ENCODE results near the gene RASSF4.
A peak's percentile ranks its signal among the peaks of the same experiment; 100 is the strongest.
"Not testable (repeated sequence)": the region's sequence is repeated elsewhere in the genome, so short reads cannot be mapped to it uniquely, and the experiment has no call there.

RASSF4 gene

DNA sequence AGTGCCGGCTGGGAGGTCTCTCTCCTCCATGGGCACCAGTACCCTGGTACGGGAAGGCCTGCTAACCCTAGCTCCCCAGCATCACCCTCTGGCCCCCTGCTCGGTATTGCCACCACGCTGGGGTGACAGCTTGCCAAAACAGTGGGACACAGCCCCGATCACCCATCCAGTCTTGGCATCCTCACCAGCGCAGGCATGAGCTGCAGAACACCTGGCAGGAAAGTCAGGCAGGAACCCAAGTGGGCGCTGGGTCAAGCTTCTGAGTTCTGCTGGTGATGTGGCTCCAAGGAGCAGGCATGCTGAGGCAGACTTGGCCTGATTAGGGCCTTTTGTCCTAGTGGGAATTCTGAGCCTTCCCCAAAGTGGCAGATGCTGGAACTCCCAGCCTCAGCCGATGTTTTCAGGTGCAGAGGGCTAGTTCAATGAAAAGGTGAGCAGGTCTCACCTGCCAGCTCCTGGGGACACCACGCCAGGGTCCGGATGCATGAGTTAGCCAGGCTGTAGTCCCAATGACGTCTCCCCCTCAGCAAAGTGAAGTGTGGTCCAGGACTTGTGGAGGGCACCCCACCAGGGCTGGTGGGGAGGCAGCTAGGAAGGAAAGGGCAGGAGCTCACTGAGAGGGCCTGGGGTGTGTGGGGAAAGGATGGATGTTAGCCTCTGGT, 32.6 kb downstream of the RASSF4 start:
- no peak for DNase-seq

DNA sequence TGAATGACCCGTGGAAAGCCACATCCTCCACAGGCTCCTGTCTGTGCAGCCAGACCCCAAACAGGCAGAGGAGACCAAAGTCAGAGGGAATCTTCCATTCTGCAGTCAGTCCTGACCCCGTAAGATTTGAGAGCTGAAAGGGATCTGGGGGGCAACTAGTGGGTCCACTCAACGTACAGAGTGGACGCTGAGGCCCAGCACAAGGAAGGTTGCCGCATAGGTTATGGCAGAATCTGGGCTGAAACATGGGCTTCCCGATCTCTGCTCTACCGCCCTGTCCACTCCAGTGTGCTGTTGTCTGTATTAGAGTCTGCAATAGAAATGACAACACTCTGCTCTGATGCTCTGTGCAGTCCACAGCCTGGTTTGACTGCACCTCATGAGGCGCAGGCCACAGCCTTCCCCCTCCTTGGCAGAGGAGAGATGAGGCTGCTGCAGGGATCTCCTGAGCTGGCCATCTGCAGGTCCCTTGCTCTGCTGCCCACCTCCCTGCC, 33.2 kb downstream of the RASSF4 start:
- no peak for DNase-seq

DNA sequence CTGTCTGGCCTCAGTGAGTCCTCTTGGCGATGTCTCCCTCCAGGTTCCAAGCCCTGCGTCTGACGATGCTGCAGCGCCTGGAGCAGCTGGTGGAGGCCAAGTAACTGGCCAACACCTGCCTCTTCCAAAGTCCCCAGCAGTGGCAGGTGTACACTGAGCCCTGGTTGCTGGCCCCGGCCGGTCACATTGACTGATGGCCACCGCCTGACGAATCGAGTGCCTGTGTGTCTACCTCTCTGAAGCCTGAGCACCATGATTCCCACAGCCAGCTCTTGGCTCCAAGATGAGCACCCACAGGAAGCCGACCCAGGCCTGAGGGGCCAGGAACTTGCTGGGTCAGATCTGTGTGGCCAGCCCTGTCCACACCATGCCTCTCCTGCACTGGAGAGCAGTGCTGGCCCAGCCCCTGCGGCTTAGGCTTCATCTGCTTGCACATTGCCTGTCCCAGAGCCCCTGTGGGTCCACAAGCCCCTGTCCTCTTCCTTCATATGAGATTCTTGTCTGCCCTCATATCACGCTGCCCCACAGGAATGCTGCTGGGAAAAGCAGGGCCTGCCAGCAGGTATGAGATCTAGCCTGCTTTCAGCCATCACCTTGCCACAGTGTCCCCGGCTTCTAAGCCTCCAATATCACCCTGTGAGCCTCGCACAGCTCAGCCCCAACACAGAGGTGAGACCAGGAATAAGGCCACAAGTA, 33.8 kb downstream of the RASSF4 start:
- DNase-seq: no peak

DNA sequence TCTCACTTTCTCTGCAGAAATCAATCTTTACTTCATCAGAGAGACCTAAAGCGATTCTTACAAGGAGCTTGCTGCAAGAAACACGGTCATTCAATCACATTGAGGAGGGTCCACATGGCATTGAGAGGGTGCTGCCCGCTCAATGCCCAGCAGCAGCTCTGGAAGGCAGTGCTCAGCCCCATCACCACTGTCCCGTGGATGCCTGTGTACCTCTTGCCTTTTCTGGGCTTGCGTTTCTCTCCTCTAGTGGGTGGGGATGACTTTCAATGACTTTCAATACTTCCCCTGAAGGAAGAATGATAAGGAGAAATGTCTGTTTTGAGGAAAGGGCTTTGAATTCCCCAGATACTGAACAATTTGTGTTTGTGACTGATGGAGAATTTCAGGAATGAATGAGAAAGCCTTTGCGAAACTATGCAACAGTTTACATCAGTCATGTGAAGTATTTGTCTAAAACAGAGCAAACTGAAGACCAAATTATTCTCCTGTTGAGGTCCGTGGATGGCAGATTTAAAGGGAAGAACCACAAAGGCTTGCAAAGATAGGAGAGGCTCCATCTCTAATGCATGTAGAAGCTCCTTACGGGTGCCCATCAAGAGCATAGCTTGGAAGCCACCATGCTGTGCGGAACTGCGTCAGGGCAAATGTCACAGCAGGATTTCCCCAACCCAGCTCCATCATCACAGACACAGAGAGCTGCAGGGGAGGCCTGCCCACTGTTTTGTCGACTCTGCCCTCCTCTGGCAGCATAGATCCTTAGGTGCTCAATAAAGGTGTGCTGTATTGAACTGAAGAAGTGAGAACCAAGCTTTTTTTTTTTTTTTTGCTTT, 34.5 kb downstream of the RASSF4 start:
- no peak for DNase-seq

DNA sequence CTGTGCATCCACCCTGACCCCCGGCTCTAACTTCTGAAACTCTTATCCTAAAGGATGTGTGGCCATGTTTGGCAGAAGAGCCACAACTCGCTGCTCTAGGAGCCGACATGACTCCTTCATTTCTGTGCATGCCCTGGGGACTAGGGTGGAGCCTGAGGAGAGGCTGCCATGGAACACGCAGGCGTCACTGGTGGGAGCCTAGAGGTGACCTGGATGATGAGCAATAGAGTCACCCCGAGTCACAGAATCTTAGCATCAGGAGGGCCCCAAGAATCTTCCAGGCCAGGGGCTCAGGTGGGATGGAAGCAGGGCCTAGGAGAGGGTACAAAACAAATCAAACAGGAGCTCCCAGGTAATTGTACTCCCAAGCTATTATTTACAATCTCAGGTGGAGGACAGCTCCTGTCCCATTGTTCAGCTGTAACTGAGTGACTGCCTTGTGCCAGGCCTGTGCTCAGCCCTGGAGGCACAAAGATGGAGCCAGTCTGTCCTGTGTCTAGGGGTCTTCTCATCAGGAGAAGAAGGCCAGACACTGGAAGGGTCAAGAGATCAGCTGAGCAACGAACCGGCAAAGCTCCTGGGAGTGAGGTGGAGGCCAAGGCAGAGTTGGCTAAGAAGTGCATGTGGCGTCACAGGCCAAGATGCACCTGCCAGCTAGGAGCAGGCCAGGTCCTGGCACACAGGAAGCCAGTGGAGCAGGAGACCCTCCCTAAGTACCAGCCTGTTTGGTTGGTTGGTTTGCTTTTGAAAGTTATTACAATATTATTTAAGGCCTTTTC, 35.3 kb downstream of the RASSF4 start:
- DNase-seq: no peak

DNA sequence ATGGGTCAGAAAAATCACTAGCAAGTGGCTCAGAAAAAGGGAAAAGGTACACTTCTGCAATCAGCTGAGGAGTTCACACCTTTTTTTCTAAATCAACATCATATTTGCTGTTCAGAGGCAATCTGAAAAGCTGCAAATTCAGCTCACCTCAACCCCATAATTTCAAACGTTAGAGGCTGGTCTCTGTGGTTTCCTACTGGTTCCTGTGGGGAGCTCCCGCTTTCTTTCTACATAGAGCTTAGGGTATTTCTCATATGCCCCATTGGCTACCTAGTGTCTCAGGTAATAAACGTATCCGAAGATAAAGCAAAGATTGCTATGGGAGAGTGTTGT, 35.9 kb downstream of the RASSF4 start:
- no peak for DNase-seq

DNA sequence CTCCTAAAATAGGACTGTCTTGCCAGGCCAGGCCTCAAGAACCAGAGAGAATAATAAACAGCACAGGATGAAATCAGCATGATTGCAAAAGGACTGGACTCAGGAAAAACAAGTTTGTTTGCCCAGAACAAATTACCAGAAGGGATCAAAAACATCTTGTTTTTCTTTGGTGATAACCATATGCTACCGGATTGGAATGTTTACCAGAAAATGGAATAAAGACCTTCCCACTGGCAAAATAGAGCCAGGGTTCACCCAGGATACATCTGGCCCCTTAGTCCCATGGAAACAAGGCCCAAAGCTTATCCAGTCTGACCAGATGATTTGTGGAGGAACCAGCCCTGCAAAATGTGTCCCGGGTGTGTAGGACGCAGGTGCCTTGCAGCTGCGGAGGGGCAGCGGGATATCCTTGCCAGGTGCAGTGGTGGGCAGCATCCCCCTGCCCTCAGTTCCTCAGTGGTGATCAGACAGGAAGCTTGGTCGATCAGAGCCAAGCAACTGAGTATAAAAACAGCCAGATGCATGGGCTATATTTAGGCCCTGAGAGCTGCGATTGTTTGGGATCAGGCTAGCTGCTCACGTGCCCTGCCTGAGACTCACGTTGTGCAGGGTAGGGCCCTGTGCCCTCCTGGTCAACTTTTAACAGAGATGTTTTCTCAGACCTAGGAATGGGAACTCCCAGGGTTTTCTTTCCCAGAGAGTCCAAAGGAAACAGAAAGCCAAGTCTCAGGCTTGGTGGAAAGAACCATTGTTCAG, 36.5 kb downstream of the RASSF4 start:
- DNase-seq: no peak

DNA sequence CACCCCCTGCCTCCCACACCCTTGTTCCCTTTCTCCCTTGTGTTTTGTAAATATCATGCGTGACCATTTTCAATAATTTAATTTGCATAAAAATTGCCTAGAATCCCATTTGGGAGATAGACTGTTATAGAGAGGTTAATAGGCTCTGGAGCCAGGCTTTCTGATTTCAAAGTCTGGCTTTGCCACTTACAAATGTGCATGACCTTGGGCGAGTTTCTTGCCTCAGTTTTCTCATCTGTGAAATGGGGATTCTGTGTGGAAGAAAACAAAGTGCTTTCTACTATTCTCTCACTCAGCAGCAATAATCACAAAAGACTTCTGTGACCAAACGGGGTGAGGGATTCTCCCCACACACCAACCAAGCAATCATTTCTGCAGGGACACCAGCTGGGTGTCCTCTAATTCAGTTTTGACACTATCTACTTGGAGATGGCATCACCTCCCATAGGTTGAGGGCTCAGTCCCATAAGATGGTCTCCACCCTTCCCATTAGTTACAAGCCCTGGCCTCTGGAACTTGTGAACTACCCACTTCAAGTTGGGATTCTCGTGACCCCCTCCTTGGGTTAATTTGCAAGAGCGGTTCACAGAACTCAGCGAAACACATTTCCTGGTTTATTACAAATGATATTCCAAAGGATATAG, 37.6 kb downstream of the RASSF4 start:
- no peak for DNase-seq

DNA sequence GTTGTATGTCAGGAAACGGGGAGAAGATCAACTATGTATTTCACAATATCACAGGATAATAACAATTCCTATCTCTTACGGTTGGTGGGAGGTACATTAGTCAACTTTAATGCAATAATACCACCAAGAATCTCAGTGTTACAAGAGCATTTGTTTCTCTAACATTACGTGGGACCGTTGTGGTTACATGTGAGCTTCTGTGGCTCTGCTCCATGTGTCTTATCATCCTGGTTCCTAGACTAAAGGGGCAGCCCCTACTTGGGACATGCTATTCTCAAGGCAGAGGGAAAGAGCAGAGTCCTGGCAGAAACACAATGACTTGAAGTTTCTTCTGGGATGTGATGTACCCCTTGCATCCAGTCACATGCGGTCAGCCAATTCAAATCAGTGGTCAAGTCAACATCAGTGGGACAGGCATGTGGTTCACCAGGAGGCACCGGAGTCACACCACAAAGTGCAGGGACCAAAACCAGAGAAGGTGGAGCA, 38.6 kb downstream of the RASSF4 start:
- no peak for DNase-seq

DNA sequence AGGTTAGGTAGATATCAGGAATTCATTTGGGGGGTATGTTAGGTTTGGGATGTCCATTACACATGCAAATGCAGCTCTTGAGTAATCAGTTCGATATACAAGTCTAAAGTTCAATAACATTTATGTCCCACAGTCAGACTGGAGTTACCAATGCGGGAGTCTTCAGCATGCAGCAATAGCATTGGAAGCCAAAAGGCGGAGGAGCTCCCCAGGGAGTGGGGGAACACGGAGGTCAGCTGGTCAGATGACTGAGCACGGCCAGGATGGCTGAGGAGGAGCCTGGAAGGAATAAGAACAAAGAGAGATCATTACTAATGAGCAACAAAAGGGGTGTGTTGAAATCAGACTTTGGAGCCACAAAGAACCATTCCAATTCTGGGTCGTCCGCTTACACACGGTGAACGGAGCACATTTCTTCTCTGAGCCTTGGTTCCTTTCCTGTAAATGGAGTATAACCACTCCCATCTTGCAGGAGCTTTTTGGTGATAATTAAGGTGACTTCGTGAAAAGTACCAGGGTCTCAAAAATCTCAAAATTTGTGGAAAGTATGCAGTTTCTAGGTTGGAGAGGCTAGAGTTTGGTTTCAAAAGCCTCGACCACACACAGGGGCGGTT, 40.6 kb downstream of the RASSF4 start:
- no peak for DNase-seq

DNA sequence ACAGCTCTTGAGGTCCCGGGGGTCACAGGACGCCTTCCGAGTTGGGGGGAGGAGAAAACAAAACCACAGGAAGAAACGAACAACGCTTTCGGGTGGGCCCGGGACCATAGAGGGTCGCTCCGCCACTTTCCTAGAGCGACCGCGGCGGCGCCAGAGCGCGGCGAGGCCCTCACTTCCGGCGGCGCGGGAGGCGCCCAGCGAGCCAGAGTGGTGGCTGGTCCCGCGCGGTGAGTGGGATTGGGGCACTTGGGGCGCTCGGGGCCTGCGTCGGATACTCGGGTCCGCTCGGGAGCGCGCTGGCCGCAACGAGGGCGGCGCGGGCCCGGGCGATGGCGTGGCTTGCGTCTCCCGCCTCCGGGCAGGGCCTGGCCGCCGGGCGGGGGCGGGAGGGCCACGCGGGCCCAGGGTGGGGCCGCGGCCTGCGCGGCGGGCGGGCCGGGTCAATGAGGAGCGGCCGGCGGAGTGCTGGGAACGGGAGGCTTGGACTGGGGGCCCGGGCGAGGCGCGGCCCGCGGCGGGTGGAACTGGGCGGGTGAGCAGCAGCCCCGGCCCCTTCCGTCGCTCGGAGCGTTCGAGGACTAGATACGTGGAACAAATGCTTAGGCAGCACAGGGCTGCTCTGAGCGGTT, 41.3 kb downstream of the RASSF4 start, which contains the start of gene ZNF22:
TSS of gene ZNF22 (plus strand) at position 172 of the 629 bp plus-strand sequence. CDS start 2,446 bp downstream, outside the sequence.
- peak; percentile 63 for DNase-seq

DNA sequence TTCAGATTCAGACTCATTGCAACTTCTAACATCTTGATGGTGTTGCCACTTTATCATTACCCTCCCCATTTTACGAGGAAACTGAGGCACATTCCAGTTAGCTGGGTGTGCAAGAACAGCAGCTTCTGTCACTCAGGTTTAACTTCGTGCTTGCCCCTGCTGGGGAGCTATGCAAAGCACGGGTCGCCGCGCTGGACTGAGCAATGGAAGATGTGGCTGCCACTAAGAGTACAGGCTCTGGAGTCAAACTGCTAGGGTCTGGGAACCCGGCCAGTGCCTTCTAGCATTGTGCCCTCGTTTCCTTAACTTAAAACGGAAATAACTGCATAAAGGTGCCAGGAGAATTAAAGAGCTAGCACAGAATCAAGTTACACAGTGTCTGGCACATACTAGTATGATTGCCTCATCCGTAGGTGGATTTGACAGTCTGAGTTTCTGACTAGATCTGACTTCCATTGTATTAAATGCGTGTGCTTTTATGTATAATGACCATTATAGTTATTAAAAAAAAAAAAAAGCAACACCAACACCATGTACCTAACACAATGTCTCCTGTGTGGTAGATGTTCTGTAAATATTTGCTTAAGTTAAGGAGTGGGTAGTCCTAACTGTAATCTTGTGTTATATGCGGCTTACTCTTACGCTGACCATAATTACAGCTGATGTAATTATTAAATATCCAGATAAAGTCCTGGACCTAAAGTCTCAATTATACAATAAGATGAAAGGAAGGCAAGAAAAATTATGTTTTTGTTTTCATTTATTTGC, 42.0 kb downstream of the RASSF4 start:
- peak; percentile 9 for DNase-seq

DNA sequence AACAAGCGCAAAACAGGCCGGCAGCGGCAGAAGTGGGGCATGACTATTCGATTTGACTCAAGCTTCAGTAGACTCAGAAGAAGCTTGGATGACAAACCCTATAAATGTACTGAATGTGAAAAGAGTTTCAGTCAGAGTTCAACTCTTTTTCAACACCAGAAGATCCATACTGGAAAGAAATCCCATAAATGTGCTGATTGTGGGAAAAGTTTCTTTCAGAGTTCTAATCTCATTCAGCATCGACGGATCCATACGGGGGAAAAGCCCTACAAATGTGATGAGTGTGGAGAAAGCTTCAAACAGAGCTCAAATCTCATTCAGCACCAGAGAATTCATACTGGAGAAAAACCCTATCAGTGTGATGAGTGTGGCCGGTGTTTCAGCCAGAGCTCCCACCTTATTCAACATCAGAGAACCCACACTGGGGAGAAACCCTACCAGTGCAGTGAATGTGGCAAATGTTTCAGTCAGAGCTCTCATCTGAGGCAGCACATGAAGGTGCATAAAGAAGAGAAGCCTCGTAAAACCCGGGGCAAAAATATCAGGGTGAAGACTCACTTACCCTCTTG, 43.9 kb downstream of the RASSF4 start:
- no peak for DNase-seq

DNA sequence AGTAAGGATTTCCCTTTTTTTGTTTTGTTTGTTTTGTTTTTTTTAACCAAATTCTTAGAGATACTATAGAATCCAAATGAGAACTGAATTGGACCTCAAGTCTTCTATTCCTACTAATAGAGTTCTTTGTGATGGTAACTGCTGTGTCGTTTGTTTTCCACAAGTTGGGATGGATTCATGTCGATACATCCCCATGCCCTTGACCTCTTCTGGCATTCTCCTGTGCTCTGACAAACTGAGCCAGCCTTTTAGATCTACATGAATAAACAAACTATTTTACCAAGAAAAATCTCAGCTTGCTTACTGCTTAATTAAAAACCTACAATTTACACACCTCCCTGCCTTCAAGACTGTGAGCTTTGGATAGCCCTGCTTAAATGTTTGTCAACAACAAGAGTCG, 45.1 kb downstream of the RASSF4 start:
- no peak for DNase-seq

DNA sequence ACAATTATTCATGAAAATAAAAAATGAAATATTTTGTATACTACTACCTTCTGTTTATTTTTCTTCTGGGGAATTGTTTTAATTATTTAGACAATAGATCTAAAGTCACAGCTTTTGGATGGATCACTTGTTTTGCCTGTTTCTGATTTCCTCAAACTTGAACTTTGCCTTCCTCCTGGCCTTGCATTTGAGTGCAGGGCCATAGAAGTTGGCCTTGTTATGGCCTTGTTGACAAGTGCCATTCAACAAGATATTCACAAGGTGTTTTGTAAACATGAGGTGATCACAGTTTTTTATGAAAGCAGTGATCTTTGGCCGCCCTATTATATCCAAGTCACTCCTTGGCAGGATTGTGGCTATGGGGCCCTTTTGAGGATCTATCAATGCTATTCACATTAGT, 45.7 kb downstream of the RASSF4 start:
- no peak for DNase-seq

DNA sequence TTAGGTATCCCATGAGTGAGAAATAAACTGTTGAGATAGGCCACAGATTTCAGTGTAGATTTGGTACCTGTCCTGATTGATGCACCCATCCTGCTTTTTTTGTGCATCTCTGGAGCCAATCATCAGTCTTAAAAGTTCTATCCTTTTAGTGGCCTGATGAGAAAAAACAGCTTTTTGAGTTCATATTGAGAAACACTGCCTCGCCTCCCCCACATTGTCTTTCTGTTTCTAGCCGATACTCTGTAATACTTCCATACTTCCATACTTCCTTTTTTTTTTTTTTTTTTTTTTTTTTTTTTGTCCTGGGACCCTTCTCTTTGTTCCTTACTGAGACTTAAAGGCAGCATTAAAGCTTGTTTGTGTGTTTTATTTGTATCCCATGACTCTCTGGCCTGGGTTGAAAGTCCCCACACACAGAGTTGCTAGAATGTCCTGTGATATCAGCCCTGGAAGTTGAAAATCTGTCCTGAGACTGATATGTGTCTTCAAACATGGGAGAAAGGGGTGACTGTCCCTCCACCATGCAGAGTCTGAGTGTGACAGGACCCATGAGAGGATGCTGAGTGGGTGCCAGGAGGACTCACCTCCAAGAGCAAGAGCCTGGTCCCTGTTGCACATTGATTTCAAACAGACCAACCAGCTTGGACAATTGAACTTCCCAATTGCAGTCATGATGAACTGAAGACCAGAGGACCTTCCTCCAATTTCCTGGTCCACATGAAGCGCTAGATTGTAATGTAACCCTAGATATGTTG, 46.9 kb downstream of the RASSF4 start:
- DNase-seq: no peak

DNA sequence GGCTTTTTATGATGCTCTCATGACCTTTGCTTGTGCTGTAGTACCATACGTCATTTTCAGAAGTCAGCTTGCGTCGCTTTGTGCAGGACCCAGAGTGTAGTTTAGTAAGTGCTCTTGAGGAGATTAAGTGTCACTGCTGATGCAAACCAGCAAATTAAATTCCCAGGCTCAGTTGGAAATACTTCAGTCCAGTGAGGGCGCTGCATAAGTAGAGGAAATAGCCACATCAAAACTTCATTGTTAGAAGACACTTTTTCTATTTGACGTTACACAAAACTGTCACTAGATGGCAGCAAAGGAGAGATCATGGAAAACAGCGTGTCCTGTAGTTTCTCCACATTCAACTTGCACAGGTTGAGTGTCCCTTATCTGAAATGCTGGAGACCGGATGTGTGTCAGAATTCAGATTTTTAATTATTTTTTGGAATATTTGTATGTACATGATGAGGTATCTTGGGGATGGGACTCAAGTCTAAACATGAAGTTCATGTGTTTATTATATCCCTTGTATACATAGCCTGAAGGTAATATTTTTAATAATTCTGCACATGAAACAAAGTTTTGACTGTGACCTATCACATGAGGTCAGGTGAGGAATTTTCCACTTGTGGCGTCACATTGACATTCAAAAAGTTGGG, 49.0 kb downstream of the RASSF4 start:
- DNase-seq: no peak

DNA sequence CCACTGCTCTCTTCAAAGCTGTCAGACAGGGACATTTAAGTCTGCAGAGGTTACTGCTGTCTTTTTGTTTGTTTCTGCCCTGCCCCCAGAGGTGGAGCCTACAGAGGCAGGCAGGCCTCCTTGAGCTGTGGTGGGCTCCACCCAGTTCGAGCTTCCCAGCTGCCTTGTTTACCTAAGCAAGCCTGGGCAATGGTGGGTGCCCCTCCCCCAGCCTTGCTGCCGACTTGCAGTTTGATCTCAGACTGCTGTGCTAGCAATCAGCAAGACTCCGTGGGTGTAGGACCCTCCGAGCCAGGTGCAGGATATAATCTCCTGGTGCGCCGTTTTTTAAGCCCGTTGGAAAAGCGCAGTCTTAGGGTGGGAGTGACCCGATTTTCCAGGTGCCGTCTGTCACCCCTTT, 55.0 kb downstream of the RASSF4 start:
- not testable (repeated sequence) for DNase-seq

Measured in effector CD8-positive, alpha-beta T cell (primary cell).